Anterior cingulate cortex (tissue), 58 donors: Measurements from ENCODE around the gene STAG3.

Experiments
- DNase-seq, 58 donors: peaks; one replicate each; lab custom pipeline; 2025; lab: John Stamatoyannopoulos, UW

Gene STAG3

GRCh38 chr7:100155553-100156317, 22.0 kb upstream of the STAG3 start:
- no peak for DNase-seq

GRCh38 chr7:100156331-100157068, 21.2 kb upstream of the STAG3 start:
- DNase-seq = no peak

DNA sequence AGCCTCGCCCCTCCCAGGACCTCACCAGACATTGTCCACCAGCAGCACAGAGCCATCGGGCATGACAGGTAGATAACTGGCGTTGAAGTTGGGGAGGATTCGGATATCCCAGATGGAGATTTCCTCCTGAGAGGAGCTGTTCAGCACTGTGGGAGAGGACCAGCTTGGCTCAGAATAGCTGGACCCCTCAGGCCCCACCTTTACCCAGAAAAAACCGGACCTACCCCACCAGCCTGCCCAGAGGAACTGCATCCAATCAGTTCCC, 20.7 kb upstream of the STAG3 start:
- no peak for DNase-seq

GRCh38 chr7:100157334-100158228, 20.1 kb upstream of the STAG3 start:
- DNase-seq = peak in 2 of 58 donors; percentile 21 to 36

DNA sequence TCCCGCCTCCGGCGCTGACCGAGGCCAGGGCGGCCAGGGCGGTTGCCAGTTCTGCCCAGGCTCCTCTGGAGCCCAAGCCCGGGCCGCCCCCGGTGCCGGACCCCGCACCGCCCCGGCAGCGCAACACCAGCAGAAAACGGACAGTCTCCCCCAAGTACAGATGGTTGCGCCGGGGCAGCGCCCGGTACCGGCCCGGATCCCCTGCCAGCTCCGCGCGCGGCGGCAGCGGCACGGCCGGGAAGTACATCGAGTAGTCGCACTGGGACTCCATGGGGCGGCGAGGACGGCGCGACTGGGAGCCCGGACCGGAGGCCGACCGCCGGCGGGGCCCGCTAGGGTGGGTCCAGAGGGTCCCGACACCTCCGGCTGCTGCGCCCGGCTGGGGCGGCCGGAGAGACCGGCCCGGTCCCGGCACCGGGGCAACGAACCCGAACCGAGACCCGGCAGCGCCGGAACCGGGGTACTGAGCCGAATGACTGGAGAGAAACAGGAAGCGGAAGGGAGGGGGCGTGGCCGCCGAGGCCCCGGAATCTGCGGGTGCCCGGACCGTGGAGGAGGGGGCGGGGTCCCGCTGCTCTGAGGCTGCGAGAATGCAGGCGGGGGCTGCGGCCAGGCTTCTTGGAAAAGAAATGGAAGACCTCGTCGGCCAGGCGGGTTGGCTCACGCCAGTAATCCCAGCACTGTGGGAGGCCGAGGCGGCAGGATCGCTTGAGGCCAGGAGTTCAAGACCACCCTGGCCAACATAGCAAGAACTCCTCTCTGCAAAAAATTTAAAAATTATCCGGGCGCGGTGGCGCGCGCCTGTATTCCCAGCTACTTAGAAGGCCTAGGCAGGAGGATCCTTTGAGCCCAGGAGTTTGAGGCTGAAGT, 19.3 kb upstream of the STAG3 start, which contains the start of gene TRAPPC14:
Gene TRAPPC14 (minus strand): TSS at position 495 of the 870 bp plus-strand sequence. CDS start 224 bp downstream, at position 271.
- peak; percentile 45 to 95 (median 84) for DNase-seq

GRCh38 chr7:100159099-100159623, 18.6 kb upstream of the STAG3 start:
- DNase-seq = no peak

GRCh38 chr7:100160067-100160466, 17.7 kb upstream of the STAG3 start:
- no peak for DNase-seq

GRCh38 chr7:100163006-100163531, 14.6 kb upstream of the STAG3 start:
- no peak for DNase-seq

- no peak for DNase-seq
These were observed 13.8 kb upstream of the STAG3 start for GRCh38 chr7:100163871-100164270.

- DNase-seq = no peak
These were observed 11.3 kb upstream of the STAG3 start for GRCh38 chr7:100166317-100166940.

DNA sequence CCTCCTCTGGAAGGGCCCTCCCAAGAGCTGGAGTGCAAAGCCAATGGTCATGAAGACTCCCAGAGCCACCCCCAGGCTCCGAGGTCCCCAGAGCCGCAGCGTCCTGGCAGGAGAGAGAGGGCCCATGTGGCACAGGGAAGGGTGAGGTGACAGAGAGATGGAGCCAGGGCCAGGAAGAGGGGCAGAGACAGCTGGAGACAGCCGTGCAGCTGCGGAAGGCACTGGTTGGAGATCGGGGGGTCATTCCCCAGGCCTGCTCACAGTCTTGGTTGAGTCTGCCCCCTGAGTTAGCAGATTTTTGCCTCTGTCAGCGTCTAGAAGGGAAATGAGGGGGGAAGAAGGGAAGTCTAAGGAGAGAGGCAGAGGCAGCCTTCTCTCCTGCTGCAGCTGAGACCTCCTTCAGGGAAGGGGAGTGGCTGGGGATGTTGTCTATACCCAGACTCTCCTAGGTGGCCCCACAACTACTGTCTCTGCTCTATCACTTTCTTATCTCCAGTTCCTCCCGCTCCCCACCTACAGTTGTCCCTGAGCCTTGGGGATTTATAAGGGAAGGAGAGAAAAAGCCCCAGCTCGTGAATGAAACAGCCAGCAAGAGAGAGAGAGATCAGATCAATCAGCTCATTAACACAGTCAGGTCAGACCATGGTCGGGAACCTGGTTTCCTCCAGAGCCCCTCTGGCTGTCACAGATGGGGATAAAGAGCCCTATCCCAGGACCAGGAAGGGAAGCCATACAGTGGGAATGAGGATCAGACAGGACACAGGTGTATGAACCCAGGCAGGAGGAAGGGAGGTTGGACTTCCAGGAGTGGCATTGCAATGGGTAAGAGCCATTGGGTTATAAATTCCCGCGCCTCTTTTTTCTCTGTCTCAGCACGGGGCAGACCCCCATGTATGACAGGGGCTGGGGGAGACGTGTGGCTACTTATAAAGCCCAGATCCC, 10.5 kb upstream of the STAG3 start:
- DNase-seq = no peak

- DNase-seq = no peak
These were observed 9.8 kb upstream of the STAG3 start for GRCh38 chr7:100167912-100168323.

DNA sequence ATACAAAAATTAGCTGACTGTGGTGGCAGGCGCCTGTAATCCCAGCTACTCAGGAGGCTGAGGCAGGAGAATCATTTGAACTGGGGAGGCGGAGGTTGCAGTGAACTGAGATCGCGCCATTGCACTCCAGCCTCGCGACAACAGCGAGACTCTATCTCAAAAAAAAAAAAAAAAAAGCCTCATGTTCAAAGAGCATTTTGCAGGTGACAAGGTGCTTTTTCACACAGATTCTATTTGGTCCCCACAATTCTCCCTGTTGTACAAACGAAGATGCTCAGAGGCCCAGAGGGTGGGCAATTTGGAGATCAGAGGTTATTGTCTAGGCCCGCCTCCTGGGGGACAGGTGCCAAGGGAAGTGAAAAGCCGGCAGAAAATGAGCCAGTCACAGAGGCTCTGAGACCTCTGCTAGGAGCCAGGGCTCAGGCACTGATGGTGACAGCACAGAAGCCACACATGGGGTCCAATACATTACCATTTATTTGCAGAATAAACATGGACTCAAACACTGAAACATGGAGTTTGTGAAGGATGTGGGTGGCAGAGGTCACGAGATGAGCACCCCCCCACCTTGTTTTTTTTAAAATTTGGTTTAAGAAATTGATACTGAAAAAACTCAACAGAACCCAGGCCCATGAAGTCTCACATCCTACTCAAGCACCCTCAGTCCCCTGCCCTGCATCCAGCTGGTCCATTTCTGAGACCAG, 8.4 kb upstream of the STAG3 start:
- DNase-seq = no peak

DNA sequence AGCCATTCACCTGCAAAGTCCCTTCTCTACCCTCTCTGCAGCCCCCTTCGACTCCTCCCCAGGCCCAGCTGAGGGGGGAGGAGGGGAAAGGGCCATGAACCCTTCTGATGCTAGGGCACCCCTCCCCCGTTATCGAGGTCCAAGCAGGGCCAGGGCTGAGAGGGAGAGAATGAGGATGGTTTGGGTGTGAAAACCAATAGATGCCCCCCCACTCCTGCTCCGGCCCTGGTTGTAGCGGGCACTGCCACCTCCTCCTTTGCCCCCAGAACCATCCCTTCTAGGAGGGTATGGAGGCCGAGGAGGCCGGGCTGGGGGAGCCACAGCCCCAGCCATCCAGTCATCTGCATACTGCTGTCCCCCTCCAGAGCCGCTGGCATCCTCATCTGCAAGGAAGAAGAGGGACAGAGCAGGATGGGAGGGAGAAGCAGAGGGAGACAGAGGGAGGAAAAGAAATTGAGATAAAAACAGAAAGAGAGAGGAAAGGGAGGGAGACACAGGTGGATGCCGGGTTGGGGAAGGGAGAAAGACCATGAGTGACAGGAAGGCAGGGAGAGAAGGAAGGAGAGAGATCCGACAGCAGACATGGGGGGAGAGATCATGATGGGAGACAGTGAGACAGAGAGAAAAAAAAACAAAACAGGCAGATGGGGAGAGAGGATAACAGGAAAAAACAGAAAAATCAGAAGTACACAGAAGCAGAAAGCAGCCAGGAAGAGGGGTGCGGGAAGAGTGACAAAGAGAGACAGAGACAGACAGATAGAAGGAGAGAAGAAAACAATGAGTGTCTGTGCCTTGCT, 7.4 kb upstream of the STAG3 start:
- no peak for DNase-seq

- no peak for DNase-seq
These were observed 6.5 kb upstream of the STAG3 start for GRCh38 chr7:100171087-100171681.

DNA sequence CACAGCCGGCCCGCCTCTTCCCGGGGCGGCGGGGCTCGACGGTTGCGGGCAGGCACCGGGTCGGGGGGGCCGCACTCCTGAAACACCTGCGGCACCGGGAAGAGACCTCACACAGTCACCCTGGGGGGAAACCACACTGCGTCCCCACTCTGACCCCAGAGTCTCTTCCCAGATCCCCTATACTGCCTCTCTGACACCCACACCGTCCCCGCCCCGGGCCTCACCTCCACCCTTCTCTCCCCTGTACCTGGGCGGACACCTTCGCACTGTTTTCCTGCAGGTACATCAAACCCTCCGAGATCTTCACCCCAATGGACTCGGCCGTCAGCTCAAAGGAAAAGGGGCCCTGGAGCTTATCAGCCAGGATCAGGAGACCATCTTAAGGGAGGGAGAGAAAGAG, 5.9 kb upstream of the STAG3 start:
- no peak for DNase-seq
